DND-41 (cell line): ENCODE measurements around the gene FBXL13.

ENCODE experiments used
- ATAC-seq: fragments of 200-7000 bp; cut with Tn5 transposase; 3 replicates; pipeline ENCODE4 v1.9.1; 2021; ENCODE audit warnings: low read depth; ENCODE audit not compliant: insufficient read depth
- DNase-seq: peaks from one replicate; pipeline ENCODE4 v3.0.0-alpha.2; 2020
- H2AFZ ChIP-seq: 2 replicates; pipeline ENCODE4 v1.6.0; 2012; ENCODE audit warnings: low read depth, low read length
- H3K27ac ChIP-seq: 2 replicates; pipeline ENCODE4 v1.5.1; 2012; ENCODE audit warnings: low read length, inconsistent platforms
- H3K27me3 ChIP-seq: fragments of 200-600 bp; sonication (generic); 2 replicates; pipeline ENCODE4 v1.6.0; 2012; ENCODE audit warnings: low read length, mild to moderate bottlenecking, inconsistent platforms; ENCODE audit not compliant: insufficient read depth, poor library complexity
- H3K36me3 ChIP-seq: 2 replicates; pipeline ENCODE4 v1.5.1; 2012; ENCODE audit warnings: low read length, inconsistent platforms; ENCODE audit not compliant: insufficient read depth
- H3K4me1 ChIP-seq: 2 replicates; pipeline ENCODE4 v1.5.1; 2012; ENCODE audit warnings: mild to moderate bottlenecking, low read length; ENCODE audit not compliant: insufficient read depth
- H3K4me2 ChIP-seq: 2 replicates; pipeline ENCODE4 v1.6.0; 2012; ENCODE audit warnings: mild to moderate bottlenecking, moderate library complexity, low read length, inconsistent platforms; ENCODE audit not compliant: insufficient read depth
- H3K4me3 ChIP-seq, 2 experiments: fragments of 200-600 bp in 1 of 2; shearing (Covaris generic) in 1 of 2; 2 replicates each; pipeline ENCODE4 v1.5.1; 2012 to 2016; ENCODE audit warnings: inconsistent platforms in 2 of 2, low read length in 2 of 2, mild to moderate bottlenecking in 2 of 2, low read depth in 1 of 2, moderate library complexity in 1 of 2
- H3K79me2 ChIP-seq: 2 replicates; pipeline ENCODE4 v1.6.0; 2012; ENCODE audit warnings: low read length, inconsistent platforms; ENCODE audit not compliant: insufficient read depth
- H3K9ac ChIP-seq: 2 replicates; pipeline ENCODE4 v1.6.0; 2012; ENCODE audit warnings: low read depth, mild to moderate bottlenecking, inconsistent platforms, low read length, moderate library complexity
- H3K9me3 ChIP-seq: 2 replicates; pipeline ENCODE4 v1.5.1; 2012; ENCODE audit warnings: low read length, moderate library complexity, mild to moderate bottlenecking, inconsistent platforms; ENCODE audit not compliant: insufficient read depth, severe bottlenecking
- H4K20me1 ChIP-seq: 2 replicates; pipeline ENCODE4 v1.6.0; 2012; ENCODE audit warnings: low read length; ENCODE audit not compliant: insufficient read depth
- CTCF ChIP-seq: IDR thresholded peaks from 2 replicates; pipeline ENCODE4 v1.5.1; 2012; ENCODE audit warnings: borderline replicate concordance, low read length, moderate library complexity, mild to moderate bottlenecking; ENCODE audit not compliant: poor library complexity, severe bottlenecking; ENCODE audit errors: extremely low read depth
- EZH2 ChIP-seq: IDR thresholded peaks from 3 replicates; pipeline ENCODE4 v1.6.1; 2012; ENCODE audit warnings: borderline replicate concordance, low read depth, mild to moderate bottlenecking, moderate library complexity, low read length, inconsistent platforms; ENCODE audit not compliant: severe bottlenecking

FBXL13 gene

GRCh38 chr7:102938679-102939078 lies 135.9 kb downstream of the FBXL13 start:
- no peak overlapping the region for H3K27ac ChIP-seq
- no peak overlapping the region for H3K9ac ChIP-seq
- H3K9me3 ChIP-seq: no peaks in the 10 kb centered on the region
- TF ChIP-seq CTCF (no peak), EZH2 (no peak)
- no peaks in the 10 kb centered on the region for H3K36me3 ChIP-seq
- H3K4me3 ChIP-seq: no peak overlapping the region
- DNase-seq: no peak
- H3K27me3 ChIP-seq: no peaks in the 10 kb centered on the region
- no peak overlapping the region for H3K4me2 ChIP-seq
- ATAC-seq: no peak
- H3K79me2 ChIP-seq: no peaks in the 10 kb centered on the region
- H4K20me1 ChIP-seq: no peaks in the 10 kb centered on the region
- no peak overlapping the region for H2AFZ ChIP-seq
- H3K4me1 ChIP-seq: no peaks in the 10 kb centered on the region

- no peak overlapping the region for H2AFZ ChIP-seq
- H3K9me3 ChIP-seq: no peaks in the 10 kb centered on the region
- H3K4me3 ChIP-seq: no peak overlapping the region
- no peaks in the 10 kb centered on the region for H3K4me1 ChIP-seq
- DNase-seq (no peak), ATAC-seq (no peak)
- no peaks in the 10 kb centered on the region for H4K20me1 ChIP-seq
- H3K36me3 ChIP-seq: no peaks in the 10 kb centered on the region
- H3K27me3 ChIP-seq: no peaks in the 10 kb centered on the region
- no peak overlapping the region for H3K9ac ChIP-seq
- H3K79me2 ChIP-seq: no peaks in the 10 kb centered on the region
- H3K27ac ChIP-seq: no peak overlapping the region
- no peak overlapping the region for H3K4me2 ChIP-seq
- TF ChIP-seq CTCF (no peak), EZH2 (no peak)
Measured at GRCh38 chr7:102935450-102936115, 139.0 kb downstream of the FBXL13 start.

- ATAC-seq (no peak), DNase-seq (no peak)
- Histone ChIP-seq H3K36me3 (no peaks in the 10 kb centered on the region), H3K4me1 (no peaks in the 10 kb centered on the region), H3K4me3 (no peak overlapping the region), H3K79me2 (no peaks in the 10 kb centered on the region), H3K27me3 (no peaks in the 10 kb centered on the region), H3K9ac (no peak overlapping the region), H2AFZ (no peak overlapping the region), H3K4me2 (no peak overlapping the region), H4K20me1 (no peaks in the 10 kb centered on the region), H3K9me3 (no peaks in the 10 kb centered on the region), H3K27ac (no peak overlapping the region)
- TF ChIP-seq CTCF (no peak), EZH2 (no peak)
Measured at GRCh38 chr7:102934701-102935100, 139.9 kb downstream of the FBXL13 start.
